ENCODE results near the gene RNMT. TPM values are rescaled to one million over a fixed set of nuclear protein-coding genes. Genes with fewer than 3 reads are reported as not detected.
"Not testable (repeated sequence)": the region's sequence is repeated elsewhere in the genome, so short reads cannot be mapped to it uniquely, and the experiment has no call there.

The RNMT gene
- total RNA-seq, 1 experiment from 2014 or later: 66.3 TPM

- not testable (repeated sequence) for H3K56ac ChIP-seq (ENCODE audit: insufficient read length, low read depth, low read length); H3K27me3 ChIP-seq (ENCODE audit: insufficient read depth, low read length); H3K18ac ChIP-seq (ENCODE audit: insufficient read length, low read depth, low read length); H4K5ac ChIP-seq (ENCODE audit: insufficient read length, low read depth, low read length); H3K4ac ChIP-seq (ENCODE audit: low read depth, low read length); H3K9ac ChIP-seq (ENCODE audit: extremely low read depth, insufficient read length, low read length); H3K9me3 ChIP-seq (ENCODE audit: control insufficient read depth, low read depth, low read length); H2AK5ac ChIP-seq (ENCODE audit: insufficient read length, low read length); H4K20me1 ChIP-seq (ENCODE audit: control insufficient read depth, insufficient read depth, insufficient read length); H3T11ph ChIP-seq (ENCODE audit: low read length); H3K27me3 Mint-ChIP-seq (ENCODE audit: low read depth); H3K4me3 Mint-ChIP-seq; H2BK20ac ChIP-seq (ENCODE audit: low read depth, low read length, poor library complexity, severe bottlenecking); H2BK12ac ChIP-seq (ENCODE audit: insufficient read length, low read depth, low read length); H3K23ac ChIP-seq (ENCODE audit: insufficient read length, low read depth, low read length); H3K27ac Mint-ChIP-seq; H3K14ac ChIP-seq (ENCODE audit: insufficient read depth, low read length); H2BK5ac ChIP-seq (ENCODE audit: insufficient read length, low read length); H3K4me1 ChIP-seq (ENCODE audit: insufficient read depth, low read length); H3K79me1 ChIP-seq (ENCODE audit: insufficient read depth, low read depth, low read length, poor library complexity, severe bottlenecking); H3K4me1 Mint-ChIP-seq; H3K79me2 ChIP-seq (ENCODE audit: insufficient read depth, low read length); H2BK120ac ChIP-seq (ENCODE audit: low read depth, low read length, poor library complexity, severe bottlenecking); H3K4me2 ChIP-seq (ENCODE audit: insufficient read depth, insufficient read length, low read length); H3K23me2 ChIP-seq (ENCODE audit: insufficient read length, low read depth, low read length, poor library complexity, severe bottlenecking); H3K27ac ChIP-seq (ENCODE audit: insufficient read length, low read depth, low read length); H4K8ac ChIP-seq (replicated peaks; ENCODE audit: insufficient read length, low read depth, low read length); DNase-seq; H2BK15ac ChIP-seq (ENCODE audit: low read depth, low read length); H4K91ac ChIP-seq (ENCODE audit: insufficient read length, low read depth, low read length); H2AFZ ChIP-seq (ENCODE audit: low read length)
- H3K9me3 Mint-ChIP-seq: peaks cover 22 to 69% of the 10 kb centered on the region in 2 experiments
- no CpG with 5 or more reads among the region's 5 CpGs for WGBS (ENCODE audit: extremely low coverage, insufficient read length, low lambda C conversion rate)
- peaks cover 13 to 39% (median 31%) of the 10 kb centered on the region in 3 experiments for H3K36me3 Mint-ChIP-seq (ENCODE audit: insufficient read depth in 1 of 3, low read depth in 3 of 3)
Observed at GRCh38 chr18:13695337-13695736, 31.1 kb upstream of the RNMT start.
